Activated naive CD8-positive, alpha-beta T cell treated with anti-CD3 and anti-CD28 coated beads, Interleukin-2, amount 50 U/mL, for 16 hours (primary cell): ENCODE results near the gene ANKRD23.
"Not testable (repeated sequence)": the region's sequence is repeated elsewhere in the genome, so short reads cannot be mapped to it uniquely, and the experiment has no call there.

Experiments used
- DNase-seq: peaks from one replicate; pipeline ENCODE4 v3.0.0-alpha.2; 2020; ENCODE audit warnings: low read depth, low spot score

Gene ANKRD23

DNA sequence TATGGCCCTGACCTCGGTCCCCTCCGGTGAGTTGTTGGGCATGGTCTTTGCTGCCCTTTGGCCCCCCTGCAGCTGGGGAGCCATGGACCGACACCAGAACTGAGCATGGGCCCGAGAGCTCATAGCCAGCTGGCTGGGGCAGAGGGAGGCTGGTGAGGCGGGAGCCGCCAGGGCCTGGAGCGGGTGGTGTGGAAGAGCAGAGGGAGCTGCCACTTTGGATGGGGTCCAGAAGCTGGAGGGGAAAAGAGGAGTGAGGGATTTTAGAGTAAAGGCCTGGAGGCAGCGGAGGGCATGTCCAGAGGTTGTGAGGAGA is 44.2 kb downstream of the ANKRD23 start:
- DNase-seq = no peak

DNA sequence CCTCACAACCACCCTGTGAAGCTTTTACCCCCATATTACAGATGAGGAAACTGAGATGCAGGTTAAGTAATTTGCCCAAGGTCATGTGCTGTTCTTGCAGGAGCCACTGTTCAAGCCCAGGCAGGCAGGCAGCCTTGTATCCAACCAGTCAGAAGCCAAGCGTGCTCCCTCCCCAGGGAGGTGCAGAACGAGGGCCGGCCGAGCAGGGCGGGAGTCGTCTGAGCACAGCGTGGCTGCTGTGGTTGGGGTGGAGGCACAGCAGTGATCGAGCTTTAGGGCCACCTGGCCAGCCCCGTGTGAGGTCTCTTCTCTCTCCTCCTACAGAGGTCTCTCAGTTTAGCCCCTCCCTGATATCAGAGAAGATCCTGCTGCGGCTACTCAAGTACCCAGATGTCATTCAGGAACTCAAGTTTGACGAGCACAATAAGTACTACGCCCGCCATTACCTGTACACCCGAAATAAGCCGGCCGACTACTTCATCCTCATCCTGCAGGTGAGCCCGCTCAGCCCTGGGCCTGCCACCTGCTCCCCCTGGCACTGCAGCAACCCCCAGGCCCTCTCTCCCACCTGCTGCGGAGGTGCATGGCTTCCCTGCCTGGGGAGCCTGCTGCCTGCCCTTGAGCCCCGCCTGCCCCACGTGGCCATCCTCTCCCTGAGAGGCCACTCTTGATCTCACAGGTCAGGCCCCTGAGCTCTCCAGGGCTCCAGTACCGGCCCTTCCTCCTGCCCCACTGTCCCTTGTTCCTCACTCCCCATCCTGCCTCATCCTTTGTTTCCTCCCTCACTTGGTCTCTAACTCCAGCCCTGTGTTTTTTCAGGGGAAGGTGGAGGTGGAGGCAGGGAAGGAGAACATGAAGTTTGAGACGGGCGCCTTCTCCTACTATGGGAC is 44.8 kb downstream of the ANKRD23 start:
- DNase-seq = no peak

DNA sequence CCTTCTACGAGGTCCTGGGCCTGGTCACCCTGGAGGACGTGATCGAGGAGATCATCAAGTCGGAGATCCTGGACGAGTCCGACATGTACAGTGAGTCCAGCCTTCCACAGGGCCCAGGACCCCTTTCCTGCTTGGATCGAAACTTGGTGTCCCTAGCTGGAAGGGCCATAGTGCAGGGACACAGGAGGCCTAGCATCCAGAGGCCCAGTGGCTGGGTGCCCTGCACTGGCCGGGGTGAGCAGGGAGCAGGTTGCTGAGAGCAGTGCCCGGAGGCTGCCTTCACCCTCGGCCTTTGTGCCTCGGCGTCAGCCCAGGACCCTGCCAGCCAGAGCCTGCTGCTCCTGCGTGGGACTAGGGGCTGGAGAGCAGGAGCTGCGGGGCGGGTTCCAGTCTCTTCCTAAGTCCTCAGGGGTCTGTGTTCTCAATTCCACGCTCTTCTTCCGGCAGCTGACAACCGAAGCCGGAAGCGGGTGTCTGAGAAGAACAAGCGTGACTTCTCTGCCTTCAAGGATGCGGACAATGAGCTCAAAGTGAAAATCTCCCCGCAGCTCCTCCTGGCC is 46.7 kb downstream of the ANKRD23 start:
- no peak for DNase-seq

DNA sequence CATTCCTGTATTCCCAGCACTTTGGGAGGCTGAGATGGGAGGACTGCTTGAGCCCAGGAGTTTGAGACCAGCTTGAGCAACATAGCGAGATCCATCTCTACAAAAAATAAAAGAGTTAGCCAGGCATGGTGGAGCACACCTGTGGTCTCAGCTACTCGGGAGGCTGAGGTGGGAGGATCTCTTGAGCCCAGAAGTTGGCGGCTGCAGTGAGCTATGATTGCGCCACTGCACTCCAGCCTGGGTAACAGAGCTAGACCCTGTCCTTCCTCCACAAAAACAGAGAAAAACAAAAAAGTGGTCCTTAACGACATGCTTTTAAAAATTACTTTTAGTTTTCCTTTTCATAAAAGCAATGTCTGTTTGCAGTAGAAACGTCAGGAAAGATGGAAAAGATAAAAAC is 47.3 kb downstream of the ANKRD23 start:
- DNase-seq = not testable (repeated sequence)

DNA sequence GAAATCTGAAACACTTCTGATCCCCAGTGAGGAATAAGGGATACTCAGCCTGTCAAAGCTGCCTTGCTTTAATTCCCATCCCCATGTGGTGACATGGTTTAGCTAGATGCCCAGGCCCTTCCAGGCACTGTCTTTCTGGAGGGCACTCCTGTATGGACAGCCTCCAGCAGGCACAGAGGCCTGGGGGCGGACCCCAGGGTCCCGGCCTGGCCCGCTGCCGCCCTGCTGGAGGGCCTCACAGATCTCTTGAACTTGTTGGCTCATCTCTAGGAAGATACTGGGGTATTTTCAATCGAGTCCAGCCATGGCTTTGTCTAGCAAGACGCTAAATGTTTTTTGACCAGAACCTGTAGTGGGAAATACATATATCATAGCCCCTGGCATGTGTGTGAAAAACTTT is 48.7 kb downstream of the ANKRD23 start:
- DNase-seq = no peak

DNA sequence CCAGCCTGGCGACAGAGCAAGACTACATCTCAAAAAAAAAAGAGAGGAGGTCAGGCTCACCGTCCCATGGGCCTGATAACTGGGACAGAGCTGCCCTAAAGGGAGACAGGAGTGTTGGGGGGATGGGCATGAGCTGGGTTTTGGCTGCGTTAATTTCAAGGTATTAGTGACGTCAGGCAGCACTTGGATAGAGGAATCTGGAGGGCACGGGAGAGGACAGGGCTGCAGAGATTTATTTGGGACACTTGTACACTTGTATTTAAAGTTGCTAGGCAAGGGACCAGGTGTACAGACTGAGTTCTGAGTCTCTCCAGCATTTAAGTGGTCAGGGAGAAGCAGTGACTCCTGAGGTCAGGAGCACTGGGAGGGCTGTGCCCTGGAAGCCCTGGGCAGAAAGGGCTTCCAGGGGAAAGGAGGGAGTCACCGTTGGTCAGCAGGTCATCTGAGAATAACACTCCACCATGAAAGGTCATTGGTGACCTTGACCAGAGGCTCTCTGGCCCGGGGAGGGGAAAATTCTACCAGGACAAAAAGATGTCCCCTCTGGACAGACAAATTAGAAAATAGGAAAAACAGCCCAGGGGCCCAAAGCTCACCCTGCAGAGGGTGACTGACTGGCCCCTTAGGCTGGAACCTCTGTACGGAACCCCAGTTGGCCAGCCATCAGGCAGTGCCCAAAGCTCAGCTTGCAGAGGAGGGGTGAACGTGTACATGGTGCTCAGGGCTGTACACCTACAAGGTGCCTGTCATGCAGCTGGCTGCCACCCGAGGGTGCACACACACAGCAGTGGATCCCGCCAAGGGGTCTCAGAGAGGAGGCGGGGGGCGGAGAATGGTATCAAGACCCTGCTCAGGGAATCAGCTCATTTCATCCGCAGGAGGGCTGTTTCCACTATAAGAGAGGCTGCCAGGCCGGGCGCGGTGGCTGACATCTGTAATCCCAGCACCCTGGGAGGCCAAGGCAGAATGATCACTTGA is 50.8 kb downstream of the ANKRD23 start:
- DNase-seq = no peak

DNA sequence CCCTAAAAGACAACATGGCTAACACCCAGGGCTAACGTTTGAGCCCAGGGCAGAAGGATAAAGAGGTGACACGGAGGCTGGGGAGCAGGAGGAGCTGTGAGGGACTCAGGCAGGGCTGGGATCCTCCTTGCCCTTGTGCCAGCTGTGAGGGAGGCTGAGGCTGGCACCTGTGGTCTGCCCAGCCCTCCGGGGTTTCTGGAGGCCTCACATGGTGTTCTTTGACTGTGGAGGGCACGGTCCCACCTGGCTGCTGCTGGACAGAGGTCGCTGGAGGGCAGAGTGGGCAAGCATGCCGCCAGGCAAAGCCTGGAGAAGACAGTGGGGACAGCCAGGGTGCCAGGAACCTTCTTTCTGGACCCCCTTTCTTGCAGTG is 54.6 kb downstream of the ANKRD23 start:
- DNase-seq = no peak

DNA sequence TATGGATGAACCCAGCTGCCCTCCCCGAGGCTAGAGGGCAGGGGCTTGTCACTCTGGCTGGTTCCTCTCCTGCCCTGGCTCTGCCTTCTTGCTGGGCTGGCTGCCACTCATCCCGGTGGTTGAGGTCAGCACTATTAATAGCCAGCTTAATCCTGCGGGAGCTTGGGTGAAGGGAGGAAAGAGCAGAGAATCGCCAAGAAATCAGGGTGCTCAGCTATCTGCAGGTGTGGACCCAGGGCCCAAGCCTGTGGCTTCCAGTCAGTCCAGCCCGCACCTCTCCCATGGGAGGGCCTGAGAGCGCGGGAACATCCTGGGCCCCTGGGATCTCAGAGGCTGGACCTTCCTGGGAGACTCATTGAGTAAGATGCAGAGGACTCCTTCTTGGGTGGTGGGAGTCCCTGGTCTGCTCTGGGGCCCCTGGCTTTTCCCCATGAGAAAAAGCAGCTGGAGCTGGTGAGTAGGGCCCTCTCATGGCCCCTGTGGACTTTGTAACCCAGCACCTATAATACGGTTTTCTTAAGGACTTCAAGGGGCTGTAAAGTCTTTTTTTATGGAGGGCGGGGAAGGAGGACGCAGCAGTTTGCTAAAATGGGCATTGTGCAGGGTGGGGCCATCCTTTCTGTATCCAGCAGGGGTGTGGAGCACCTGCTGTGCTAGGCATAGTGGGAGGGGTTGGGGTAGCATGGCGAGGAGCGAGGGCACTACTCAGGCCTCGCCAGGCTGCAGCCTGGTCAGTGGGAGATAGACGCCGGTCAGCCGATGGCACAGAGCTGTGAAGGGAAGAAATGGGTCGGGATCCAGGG is 55.2 kb downstream of the ANKRD23 start:
- no peak for DNase-seq
